ENCODE results near the gene P3H4.

P3H4 gene

DNA sequence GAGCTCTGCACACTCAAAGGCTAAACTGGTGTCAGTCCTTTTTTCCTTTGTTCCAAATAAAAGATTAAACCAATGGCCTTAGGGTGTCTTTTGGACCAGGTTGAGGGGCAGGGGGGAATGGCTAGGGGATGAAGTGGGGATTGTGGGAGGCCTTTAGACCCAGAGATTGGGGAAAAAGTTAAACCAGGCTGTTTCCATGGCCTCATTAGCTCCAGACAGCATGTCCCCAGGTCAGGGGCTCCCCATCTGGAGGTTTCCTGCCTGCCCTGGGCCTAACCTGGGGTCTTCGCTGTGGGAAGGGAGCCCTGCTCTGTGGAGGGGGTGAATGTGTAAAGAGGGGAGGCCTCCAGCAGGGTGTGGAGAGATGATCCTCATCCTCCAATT lies 11.4 kb upstream of the P3H4 start:
- no peaks in the 10 kb centered on the region for H3K79me2 ChIP-seq (ENCODE audit: control insufficient read depth, insufficient read depth, low read length, poor library complexity)
- no peak overlapping the region for H3K27ac ChIP-seq (ENCODE audit: low read depth, low read length)
- H2BK120ac ChIP-seq (ENCODE audit: insufficient read depth, low read length, poor library complexity): no peak overlapping the region
- H3K27me3 ChIP-seq (ENCODE audit: insufficient read depth, low read length): no peaks in the 10 kb centered on the region
- H3K18ac ChIP-seq (ENCODE audit: low read length): no peak overlapping the region
- H3K4me3 ChIP-seq (ENCODE audit: low read depth, low read length): no peak overlapping the region
- no peak overlapping the region for H2BK5ac ChIP-seq (ENCODE audit: low read depth, low read length, poor library complexity)
- no peak overlapping the region for H3K4me2 ChIP-seq (ENCODE audit: low read length)
- DNase-seq: no peak
- WGBS (ENCODE audit: extremely low coverage, insufficient coverage, insufficient read length): no CpG with 5 or more reads among the region's 1 CpG
- no peak overlapping the region for H3K23ac ChIP-seq (ENCODE audit: low read length)
- no peak overlapping the region for H2AK5ac ChIP-seq (ENCODE audit: low read length)
- no peak overlapping the region for H4K12ac ChIP-seq (ENCODE audit: low read depth, low read length)
- H3K9me3 ChIP-seq (ENCODE audit: insufficient read depth, low read depth, low read length): peaks cover 5% of the 10 kb centered on the region
- no peak overlapping the region for H3K9ac ChIP-seq (ENCODE audit: low read length)
- H3K4ac ChIP-seq (ENCODE audit: low read depth, low read length): no peak overlapping the region
- no peak overlapping the region for H4K91ac ChIP-seq (ENCODE audit: low read depth, low read length)
- no peak overlapping the region for H3K14ac ChIP-seq (ENCODE audit: low read length)
- no peak overlapping the region for H2AFZ ChIP-seq (ENCODE audit: insufficient read depth, low read length, poor library complexity)
- H3K4me1 ChIP-seq (ENCODE audit: control insufficient read depth in 1 of 2, insufficient read depth in 2 of 2, low read length in 2 of 2): no peaks in the 10 kb centered on the region
- no peak overlapping the region for H2BK12ac ChIP-seq (ENCODE audit: low read length)
- peaks cover 51 to 56% of the 10 kb centered on the region in 2 experiments for H3K36me3 ChIP-seq (ENCODE audit: control insufficient read depth in 1 of 2, insufficient read depth in 2 of 2, low read length in 2 of 2)
- no peak overlapping the region for H4K8ac ChIP-seq (ENCODE audit: low read depth, low read length)
- no peaks in the 10 kb centered on the region for H3K79me1 ChIP-seq (ENCODE audit: low read length)

DNA sequence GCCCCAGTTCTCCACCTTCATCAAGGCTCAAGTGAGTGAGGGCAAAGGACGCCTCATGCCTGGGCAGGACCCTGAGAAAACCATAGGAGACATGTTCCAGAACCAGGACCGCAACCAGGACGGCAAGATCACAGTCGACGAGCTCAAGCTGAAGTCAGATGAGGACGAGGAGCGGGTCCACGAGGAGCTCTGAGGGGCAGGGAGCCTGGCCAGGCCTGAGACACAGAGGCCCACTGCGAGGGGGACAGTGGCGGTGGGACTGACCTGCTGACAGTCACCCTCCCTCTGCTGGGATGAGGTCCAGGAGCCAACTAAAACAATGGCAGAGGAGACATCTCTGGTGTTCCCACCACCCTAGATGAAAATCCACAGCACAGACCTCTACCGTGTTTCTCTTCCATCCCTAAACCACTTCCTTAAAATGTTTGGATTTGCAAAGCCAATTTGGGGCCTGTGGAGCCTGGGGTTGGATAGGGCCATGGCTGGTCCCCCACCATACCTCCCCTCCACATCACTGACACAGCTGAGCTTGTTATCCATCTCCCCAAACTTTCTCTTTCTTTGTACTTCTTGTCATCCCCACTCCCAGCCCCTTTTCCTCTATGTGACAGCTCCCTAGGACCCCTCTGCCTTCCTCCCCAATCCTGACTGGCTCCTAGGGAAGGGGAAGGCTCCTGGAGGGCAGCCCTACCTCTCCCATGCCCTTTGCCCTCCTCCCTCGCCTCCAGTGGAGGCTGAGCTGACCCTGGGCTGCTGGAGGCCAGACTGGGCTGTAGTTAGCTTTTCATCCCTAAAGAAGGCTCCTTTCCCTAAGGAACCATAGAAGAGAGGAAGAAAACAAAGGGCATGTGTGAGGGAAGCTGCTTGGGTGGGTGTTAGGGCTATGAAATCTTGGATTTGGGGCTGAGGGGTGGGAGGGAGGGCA lies 10.7 kb upstream of the P3H4 start:
- Histone ChIP-seq H3K4ac (ENCODE audit: low read depth, low read length) (no peak overlapping the region), H2BK5ac (ENCODE audit: low read depth, low read length, poor library complexity) (no peak overlapping the region), H2BK120ac (ENCODE audit: insufficient read depth, low read length, poor library complexity) (no peak overlapping the region), H4K8ac (ENCODE audit: low read depth, low read length) (no peak overlapping the region), H3K9me3 (ENCODE audit: insufficient read depth, low read depth, low read length) (peaks cover 5% of the 10 kb centered on the region), H4K91ac (ENCODE audit: low read depth, low read length) (no peak overlapping the region), H3K18ac (ENCODE audit: low read length) (no peak overlapping the region), H3K79me2 (ENCODE audit: control insufficient read depth, insufficient read depth, low read length, poor library complexity) (no peaks in the 10 kb centered on the region), H4K12ac (ENCODE audit: low read depth, low read length) (no peak overlapping the region), H3K9ac (ENCODE audit: low read length) (no peak overlapping the region), H3K36me3 (ENCODE audit: control insufficient read depth in 1 of 2, insufficient read depth in 2 of 2, low read length in 2 of 2) (peaks cover 55 to 56% of the 10 kb centered on the region in 2 experiments), H3K4me2 (ENCODE audit: low read length) (no peak overlapping the region), H3K14ac (ENCODE audit: low read length) (no peak overlapping the region), H3K79me1 (ENCODE audit: low read length) (no peaks in the 10 kb centered on the region), H2AK5ac (ENCODE audit: low read length) (no peak overlapping the region), H3K27me3 (ENCODE audit: insufficient read depth, low read length) (no peaks in the 10 kb centered on the region), H2BK12ac (ENCODE audit: low read length) (no peak overlapping the region), H2AFZ (ENCODE audit: insufficient read depth, low read length, poor library complexity) (no peak overlapping the region), H3K23ac (ENCODE audit: low read length) (no peak overlapping the region), H3K27ac (ENCODE audit: low read depth, low read length) (no peak overlapping the region), H3K4me1 (ENCODE audit: control insufficient read depth in 1 of 2, insufficient read depth in 2 of 2, low read length in 2 of 2) (no peaks in the 10 kb centered on the region), H3K4me3 (ENCODE audit: low read depth, low read length) (no peak overlapping the region)
- DNase-seq: no peak
- WGBS (ENCODE audit: extremely low coverage, insufficient coverage, insufficient read length): no CpG with 5 or more reads among the region's 12 CpGs

DNA sequence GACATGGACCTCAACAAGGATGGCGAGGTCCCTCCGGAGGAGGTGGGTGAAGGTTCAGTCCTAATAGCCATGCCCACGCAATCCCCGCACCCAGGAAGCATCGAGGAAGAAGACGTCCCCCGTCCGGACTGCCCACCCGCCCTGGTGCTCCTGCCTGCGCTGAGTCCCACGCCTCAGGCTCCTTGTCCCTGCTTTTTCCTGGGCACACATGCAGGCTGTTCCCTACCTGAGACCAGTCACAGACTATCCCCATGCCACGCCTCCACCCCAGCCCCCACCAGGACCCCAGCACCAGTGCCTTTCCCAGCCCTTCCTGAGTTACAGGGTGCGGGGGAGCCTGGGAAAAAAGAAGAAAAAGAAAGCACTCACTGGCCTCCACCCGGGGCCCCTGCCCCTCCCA lies 10.0 kb upstream of the P3H4 start:
- Histone ChIP-seq H3K4me3 (ENCODE audit: low read depth, low read length) (no peak overlapping the region), H3K27me3 (ENCODE audit: insufficient read depth, low read length) (no peaks in the 10 kb centered on the region), H3K36me3 (ENCODE audit: control insufficient read depth in 1 of 2, insufficient read depth in 2 of 2, low read length in 2 of 2) (peaks cover 55 to 59% of the 10 kb centered on the region in 2 experiments), H2AK5ac (ENCODE audit: low read length) (no peak overlapping the region), H3K18ac (ENCODE audit: low read length) (no peak overlapping the region), H3K79me1 (ENCODE audit: low read length) (no peaks in the 10 kb centered on the region), H3K4me2 (ENCODE audit: low read length) (no peak overlapping the region), H2BK12ac (ENCODE audit: low read length) (no peak overlapping the region), H3K14ac (ENCODE audit: low read length) (no peak overlapping the region), H3K27ac (ENCODE audit: low read depth, low read length) (no peak overlapping the region), H3K23ac (ENCODE audit: low read length) (no peak overlapping the region), H2BK5ac (ENCODE audit: low read depth, low read length, poor library complexity) (no peak overlapping the region), H3K9ac (ENCODE audit: low read length) (no peak overlapping the region), H2AFZ (ENCODE audit: insufficient read depth, low read length, poor library complexity) (no peak overlapping the region), H3K4me1 (ENCODE audit: control insufficient read depth in 1 of 2, insufficient read depth in 2 of 2, low read length in 2 of 2) (no peaks in the 10 kb centered on the region), H2BK120ac (ENCODE audit: insufficient read depth, low read length, poor library complexity) (no peak overlapping the region), H3K4ac (ENCODE audit: low read depth, low read length) (no peak overlapping the region), H4K8ac (ENCODE audit: low read depth, low read length) (no peak overlapping the region), H3K79me2 (ENCODE audit: control insufficient read depth, insufficient read depth, low read length, poor library complexity) (no peaks in the 10 kb centered on the region), H3K9me3 (ENCODE audit: insufficient read depth, low read depth, low read length) (peaks cover 5% of the 10 kb centered on the region), H4K91ac (ENCODE audit: low read depth, low read length) (no peak overlapping the region), H4K12ac (ENCODE audit: low read depth, low read length) (no peak overlapping the region)
- no CpG with 5 or more reads among the region's 14 CpGs for WGBS (ENCODE audit: extremely low coverage, insufficient coverage, insufficient read length)
- DNase-seq: no peak

DNA sequence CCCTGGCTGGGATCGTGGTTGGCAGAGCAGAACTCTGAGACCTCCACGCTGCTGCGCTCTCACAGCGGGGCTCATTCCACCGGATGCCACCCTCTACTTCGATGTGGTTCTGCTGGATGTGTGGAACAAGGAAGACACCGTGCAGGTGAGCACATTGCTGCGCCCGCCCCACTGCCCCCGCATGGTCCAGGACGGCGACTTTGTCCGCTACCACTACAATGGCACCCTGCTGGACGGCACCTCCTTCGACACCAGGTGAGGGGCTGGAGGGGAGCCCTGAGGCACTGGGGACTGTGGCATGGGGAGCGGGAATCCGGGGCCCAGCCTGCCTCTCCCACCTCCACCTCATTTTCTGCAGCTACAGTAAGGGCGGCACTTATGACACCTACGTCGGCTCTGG lies 6.3 kb upstream of the P3H4 start:
- no peak overlapping the region for H4K91ac ChIP-seq (ENCODE audit: low read depth, low read length)
- H3K27me3 ChIP-seq (ENCODE audit: insufficient read depth, low read length): no peaks in the 10 kb centered on the region
- H3K4me3 ChIP-seq (ENCODE audit: low read depth, low read length): no peak overlapping the region
- no peak overlapping the region for H3K23ac ChIP-seq (ENCODE audit: low read length)
- no peak overlapping the region for H2AK5ac ChIP-seq (ENCODE audit: low read length)
- H3K9me3 ChIP-seq (ENCODE audit: insufficient read depth, low read depth, low read length): peaks cover 3% of the 10 kb centered on the region
- no peak overlapping the region for H3K4ac ChIP-seq (ENCODE audit: low read depth, low read length)
- no CpG with 5 or more reads among the region's 20 CpGs for WGBS (ENCODE audit: extremely low coverage, insufficient coverage, insufficient read length)
- no peak overlapping the region for H3K4me2 ChIP-seq (ENCODE audit: low read length)
- no peak overlapping the region for H4K8ac ChIP-seq (ENCODE audit: low read depth, low read length)
- peaks cover 41 to 49% of the 10 kb centered on the region in 2 experiments for H3K36me3 ChIP-seq (ENCODE audit: control insufficient read depth in 1 of 2, insufficient read depth in 2 of 2, low read length in 2 of 2)
- H3K79me1 ChIP-seq (ENCODE audit: low read length): peaks cover 5% of the 10 kb centered on the region
- H2BK120ac ChIP-seq (ENCODE audit: insufficient read depth, low read length, poor library complexity): no peak overlapping the region
- H3K9ac ChIP-seq (ENCODE audit: low read length): no peak overlapping the region
- no peak overlapping the region for H3K14ac ChIP-seq (ENCODE audit: low read length)
- peaks cover 7% of the 10 kb centered on the region for H3K79me2 ChIP-seq (ENCODE audit: control insufficient read depth, insufficient read depth, low read length, poor library complexity)
- no peak overlapping the region for H2BK12ac ChIP-seq (ENCODE audit: low read length)
- H3K18ac ChIP-seq (ENCODE audit: low read length): no peak overlapping the region
- H3K27ac ChIP-seq (ENCODE audit: low read depth, low read length): no peak overlapping the region
- H3K4me1 ChIP-seq (ENCODE audit: control insufficient read depth in 1 of 2, insufficient read depth in 2 of 2, low read length in 2 of 2): peaks cover 9% of the 10 kb centered on the region in 2 experiments
- no peak overlapping the region for H2AFZ ChIP-seq (ENCODE audit: insufficient read depth, low read length, poor library complexity)
- no peak overlapping the region for H4K12ac ChIP-seq (ENCODE audit: low read depth, low read length)
- H2BK5ac ChIP-seq (ENCODE audit: low read depth, low read length, poor library complexity): no peak overlapping the region
- DNase-seq: no peak

Data from trophoblast cell (in vitro differentiated cells and primary cell).